ENCODE results near the gene DYSF.

GRCh38 chr2:71715241-71715750 lies 261.9 kb downstream of the DYSF start:
- TF ChIP-seq CTCF (IDR thresholded peaks at IDR 0.05) (no peak), POLR2A (IDR thresholded peaks at IDR 0.05) (no peak)

All from Peyer's patch (tissue), 4 donors.